ENCODE data around the gene NSD1.
"Not testable (repeated sequence)": the region's sequence is repeated elsewhere in the genome, so short reads cannot be mapped to it uniquely, and the experiment has no call there.

Gene NSD1

GRCh38 chr5:177330991-177331842 lies 197.6 kb downstream of the NSD1 start:
- no peak for DNase-seq (ENCODE audit: low read depth)

- DNase-seq (ENCODE audit: low read depth), result no peak
Observed at GRCh38 chr5:177332031-177332895, 198.7 kb downstream of the NSD1 start.

- no peak for DNase-seq (ENCODE audit: low read depth)
Observed at GRCh38 chr5:177332896-177333260, 199.3 kb downstream of the NSD1 start.

- no peak for DNase-seq (ENCODE audit: low read depth)
Observed at GRCh38 chr5:177333420-177334154, 200.0 kb downstream of the NSD1 start.

- DNase-seq (ENCODE audit: low read depth), result no peak
Observed at GRCh38 chr5:177334155-177334551, 200.6 kb downstream of the NSD1 start.

GRCh38 chr5:177334781-177335700 lies 201.5 kb downstream of the NSD1 start:
- no peak for DNase-seq (ENCODE audit: low read depth)

GRCh38 chr5:177335701-177336065 lies 202.1 kb downstream of the NSD1 start:
- DNase-seq (ENCODE audit: low read depth), result no peak

- DNase-seq (ENCODE audit: low read depth), result no peak
Observed at GRCh38 chr5:177336112-177336511, 202.5 kb downstream of the NSD1 start.

GRCh38 chr5:177336603-177337494 lies 203.3 kb downstream of the NSD1 start:
- no peak for DNase-seq (ENCODE audit: low read depth)

- DNase-seq (ENCODE audit: low read depth), result no peak
Observed at GRCh38 chr5:177338251-177339106, 204.9 kb downstream of the NSD1 start.

- DNase-seq (ENCODE audit: low read depth), result no peak
Observed at GRCh38 chr5:177339107-177339638, 205.6 kb downstream of the NSD1 start.

GRCh38 chr5:177343000-177343399 lies 209.4 kb downstream of the NSD1 start:
- DNase-seq (ENCODE audit: low read depth), result not testable (repeated sequence)

GRCh38 chr5:177343777-177344176 lies 210.2 kb downstream of the NSD1 start:
- no peak for DNase-seq (ENCODE audit: low read depth)

- no peak for DNase-seq (ENCODE audit: low read depth)
Observed at GRCh38 chr5:177344891-177345290, 211.3 kb downstream of the NSD1 start.

GRCh38 chr5:177346820-177347219 lies 213.2 kb downstream of the NSD1 start:
- DNase-seq (ENCODE audit: low read depth), result no peak

GRCh38 chr5:177347699-177348098 lies 214.1 kb downstream of the NSD1 start:
- DNase-seq (ENCODE audit: low read depth), result no peak

GRCh38 chr5:177349362-177349647 lies 215.7 kb downstream of the NSD1 start:
- DNase-seq (ENCODE audit: low read depth), result no peak

GRCh38 chr5:177349762-177350161 lies 216.2 kb downstream of the NSD1 start:
- no peak for DNase-seq (ENCODE audit: low read depth)
